Measurements from ENCODE around the gene MCFD2. TPM values are rescaled to one million over a fixed set of nuclear protein-coding genes. Genes with fewer than 3 reads are reported as not detected.

The MCFD2 gene
- total and polyA plus RNA-seq, 10 donors: 10.3 to 112 (median 65.5) TPM

- H3K36me3 ChIP-seq: no peaks in the 10 kb centered on the region
- WGBS, 5 donors: 77 to 87% (median 78%) methylated on average over 8 of the region's 8 CpGs
- H3K4me1 ChIP-seq: peaks cover 0 to 29% (median 11%) of the 10 kb centered on the region in 6 donors
- DNase-seq: no peak
- no peak overlapping the region for H3K4me3 ChIP-seq
- no peaks in the 10 kb centered on the region for H3K9me3 ChIP-seq
- intact Hi-C loops (cut with DNase I; ENCODE audit: low total_unique reads): no loop called here
- no peaks in the 10 kb centered on the region for H3K27me3 ChIP-seq (replicated peaks in 1 of 7)
- TF ChIP-seq POLR2A (IDR thresholded peaks at IDR 0.05) (no peak), POLR2AphosphoS5 (IDR thresholded peaks at IDR 0.05) (no peak), CTCF (IDR thresholded peaks at IDR 0.05 in 8 of 11, conservative IDR thresholded peaks at IDR 0.05 in 3 of 11) (no peak)
- peak overlapping the region in 3 of 8 donors; percentile 43 to 88 (median 71) for H3K27ac ChIP-seq
Observed at GRCh38 chr2:46875226-46875899, 40.2 kb downstream of the MCFD2 start.

GRCh38 chr2:46874236-46874929, 41.2 kb downstream of the MCFD2 start:
- no peak overlapping the region for H3K4me3 ChIP-seq
- peak overlapping the region in 4 of 8 donors; percentile 45 to 88 (median 61) for H3K27ac ChIP-seq
- H3K36me3 ChIP-seq: no peaks in the 10 kb centered on the region
- no peak for DNase-seq
- H3K9me3 ChIP-seq: no peaks in the 10 kb centered on the region
- no peaks in the 10 kb centered on the region for H3K27me3 ChIP-seq (replicated peaks in 1 of 7)
- peaks cover 0 to 29% (median 11%) of the 10 kb centered on the region in 6 donors for H3K4me1 ChIP-seq
- intact Hi-C loops (cut with DNase I; ENCODE audit: low total_unique reads): no loop called here
- TF ChIP-seq CTCF (IDR thresholded peaks at IDR 0.05 in 8 of 11, conservative IDR thresholded peaks at IDR 0.05 in 3 of 11): no peak
- TF ChIP-seq POLR2A (IDR thresholded peaks at IDR 0.05): no peak
- TF ChIP-seq POLR2AphosphoS5 (IDR thresholded peaks at IDR 0.05): no peak
- WGBS, 5 donors: 69 to 84% (median 77%) methylated on average over 10 of the region's 10 CpGs

GRCh38 chr2:46873604-46874068, 42.0 kb downstream of the MCFD2 start:
- WGBS, 5 donors: 28 to 80% (median 63%) methylated on average over 2 to 5 of the region's 5 CpGs
- no peak overlapping the region for H3K4me3 ChIP-seq
- TF ChIP-seq POLR2A (IDR thresholded peaks at IDR 0.05) (no peak), POLR2AphosphoS5 (IDR thresholded peaks at IDR 0.05) (peak in 2 of 3 donors; percentile 12 to 34), CTCF (IDR thresholded peaks at IDR 0.05 in 8 of 11, conservative IDR thresholded peaks at IDR 0.05 in 3 of 11) (no peak)
- H3K27ac ChIP-seq: peak overlapping the region in 4 of 8 donors; percentile 45 to 88 (median 61)
- no peak for DNase-seq
- H3K27me3 ChIP-seq (replicated peaks in 1 of 7): no peaks in the 10 kb centered on the region
- intact Hi-C loops (cut with DNase I; ENCODE audit: low total_unique reads): no loop called here
- H3K36me3 ChIP-seq: no peaks in the 10 kb centered on the region
- H3K4me1 ChIP-seq: peaks cover 0 to 29% (median 14%) of the 10 kb centered on the region in 6 donors
- H3K9me3 ChIP-seq: no peaks in the 10 kb centered on the region
